ENCODE results near the gene CAPN13. TPM values are rescaled to one million over a fixed set of nuclear protein-coding genes. Genes with fewer than 3 reads are reported as not detected.

CAPN13 gene
- total RNA-seq, 1 experiment from 2014 or later = 5.7 TPM

- whole genome bisulfite sequencing (ENCODE audit: extremely low coverage, insufficient read length, low lambda C conversion rate) = no CpG with 5 or more reads among the region's 6 CpGs
- Histone ChIP-seq H3K18ac (ENCODE audit: insufficient read length, low read depth, low read length) (no peak overlapping the region), H3K79me1 (ENCODE audit: insufficient read depth, low read depth, low read length, poor library complexity, severe bottlenecking) (no peaks in the 10 kb centered on the region), H3K9me3 (ENCODE audit: control insufficient read depth, low read depth, low read length) (no peaks in the 10 kb centered on the region), H3K4me2 (ENCODE audit: insufficient read depth, insufficient read length, low read length) (no peak overlapping the region), H3K14ac (ENCODE audit: insufficient read depth, low read length) (no peak overlapping the region), H2BK12ac (ENCODE audit: insufficient read length, low read depth, low read length) (no peak overlapping the region), H3K56ac (ENCODE audit: insufficient read length, low read depth, low read length) (no peak overlapping the region), H3K9ac (ENCODE audit: extremely low read depth, insufficient read length, low read length) (no peak overlapping the region), H3K23me2 (ENCODE audit: insufficient read length, low read depth, low read length, poor library complexity, severe bottlenecking) (no peaks in the 10 kb centered on the region), H4K20me1 (ENCODE audit: control insufficient read depth, insufficient read depth, insufficient read length) (no peaks in the 10 kb centered on the region), H2AK5ac (ENCODE audit: insufficient read length, low read length) (no peak overlapping the region), H2AFZ (ENCODE audit: low read length) (no peak overlapping the region), H3T11ph (ENCODE audit: low read length) (no peak overlapping the region), H3K4ac (ENCODE audit: low read depth, low read length) (no peak overlapping the region), H4K8ac (replicated peaks; ENCODE audit: insufficient read length, low read depth, low read length) (no peak overlapping the region), H2BK120ac (ENCODE audit: low read depth, low read length, poor library complexity, severe bottlenecking) (no peak overlapping the region), H2BK5ac (ENCODE audit: insufficient read length, low read length) (no peak overlapping the region), H2BK15ac (ENCODE audit: low read depth, low read length) (no peak overlapping the region), H3K4me1 (ENCODE audit: insufficient read depth, low read length) (peaks cover under 1% of the 10 kb centered on the region; the same call in 1 of the 2 replicates), H3K79me2 (ENCODE audit: insufficient read depth, low read length) (no peaks in the 10 kb centered on the region), H3K23ac (ENCODE audit: insufficient read length, low read depth, low read length) (no peak overlapping the region), H4K5ac (ENCODE audit: insufficient read length, low read depth, low read length) (no peak overlapping the region), H3K27ac (ENCODE audit: insufficient read length, low read depth, low read length) (no peak overlapping the region), H3K27me3 (ENCODE audit: insufficient read depth, low read length) (no peaks in the 10 kb centered on the region), H2BK20ac (ENCODE audit: low read depth, low read length, poor library complexity, severe bottlenecking) (no peak overlapping the region), H4K91ac (ENCODE audit: insufficient read length, low read depth, low read length) (no peak overlapping the region)
- H3K27ac Mint-ChIP-seq = peak overlapping the region in 1 of 3 experiments; percentile 25; a peak in 1 of 7 replicates
- no peaks in the 10 kb centered on the region for H3K9me3 Mint-ChIP-seq
- no peak overlapping the region for H3K4me3 Mint-ChIP-seq
- no peak for DNase-seq
- peaks cover 5% of the 10 kb centered on the region for H3K27me3 Mint-ChIP-seq (ENCODE audit: low read depth)
- peaks cover 22 to 24% of the 10 kb centered on the region in 2 experiments for H3K4me1 Mint-ChIP-seq
- TF ChIP-seq CTCF (conservative IDR thresholded peaks at IDR 0.05) = no peak
- no peaks in the 10 kb centered on the region for H3K36me3 Mint-ChIP-seq (ENCODE audit: insufficient read depth in 1 of 3, low read depth in 3 of 3)
These were observed 4.0 kb downstream of the CAPN13 start for GRCh38 chr2:30803281-30803680.
